Neural cell (in vitro differentiated cells): ENCODE results near the gene PRLHR. TPM values are rescaled to one million over a fixed set of nuclear protein-coding genes. Genes with fewer than 3 reads are reported as not detected.
A peak's percentile ranks its signal among the peaks of the same experiment; 100 is the strongest.

Source experiments
- H2AFZ ChIP-seq: fragments of 200-600, 300-800 bp; sonication (generic), shearing (Covaris generic); 2 replicates; pipeline ENCODE4 v1.6.0; 2014; ENCODE audit warnings: low read depth, mild to moderate bottlenecking, antibody characterized with exemption, low read length, moderate library complexity
- H3F3A ChIP-seq: fragments of 200-600 bp; shearing (Covaris generic); 2 replicates; pipeline ENCODE4 v1.6.1; 2016; ENCODE audit warnings: mild to moderate bottlenecking, moderate library complexity, mixed read lengths, antibody characterized with exemption, low read length; ENCODE audit not compliant: insufficient read depth, poor library complexity, severe bottlenecking
- H3K27ac ChIP-seq: fragments of 200-600, 300-800 bp; sonication (generic), shearing (Covaris generic); 2 replicates; pipeline ENCODE4 v1.5.1; 2014; ENCODE audit warnings: mild to moderate bottlenecking, low read length, moderate library complexity
- H3K27me3 ChIP-seq: fragments of 300-800, 200-600 bp; sonication (generic), shearing (Covaris generic); 2 replicates; pipeline ENCODE4 v1.6.0; 2014; ENCODE audit warnings: mild to moderate bottlenecking, low read depth, low read length, moderate library complexity; ENCODE audit not compliant: insufficient read depth
- H3K36me3 ChIP-seq: fragments of 300-800, 200-600 bp; sonication (generic), shearing (Covaris generic); 2 replicates; pipeline ENCODE4 v1.5.1; 2014; ENCODE audit warnings: mild to moderate bottlenecking, antibody characterized with exemption, low read length, moderate library complexity; ENCODE audit not compliant: insufficient read depth
- H3K4me2 ChIP-seq: fragments of 300-800, 200-600 bp; sonication (generic), shearing (Covaris generic); 2 replicates; pipeline ENCODE4 v1.6.0; 2014; ENCODE audit warnings: mild to moderate bottlenecking, low read length
- H3K4me3 ChIP-seq: fragments of 300-800, 200-600 bp; sonication (generic), shearing (Covaris generic); 2 replicates; pipeline ENCODE4 v1.5.1; 2014; ENCODE audit warnings: mild to moderate bottlenecking, low read length, moderate library complexity
- H3K79me2 ChIP-seq: fragments of 200-600 bp; shearing (Covaris generic); replicated peaks from 2 replicates; pipeline ENCODE4 v1.6.0; 2014; ENCODE audit warnings: mild to moderate bottlenecking, low read length, moderate library complexity; ENCODE audit not compliant: insufficient read depth
- H3K9ac ChIP-seq: fragments of 300-800, 200-600 bp; sonication (generic), shearing (Covaris generic); 2 replicates; pipeline ENCODE4 v1.6.1; 2016; ENCODE audit warnings: mild to moderate bottlenecking, low read length, mixed read lengths
- H3K9me2 ChIP-seq: fragments of 200-600 bp; shearing (Covaris generic); 2 replicates; pipeline ENCODE4 v1.6.1; 2016; ENCODE audit warnings: mild to moderate bottlenecking, low read length, mixed read lengths; ENCODE audit not compliant: insufficient read depth
- H3K9me3 ChIP-seq: fragments of 200-600, 300-800 bp; sonication (generic), shearing (Covaris generic); 2 replicates; pipeline ENCODE4 v1.6.1; 2016; ENCODE audit warnings: mild to moderate bottlenecking, mixed run types, low read length, moderate library complexity, mixed read lengths
- H4K20me1 ChIP-seq: fragments of 200-600 bp; shearing (Covaris generic); 2 replicates; pipeline ENCODE4 v1.6.1; 2016; ENCODE audit warnings: mild to moderate bottlenecking, mixed run types; ENCODE audit not compliant: insufficient read depth
- CTCF ChIP-seq: fragments of 450-650 bp; IDR thresholded peaks from 2 replicates; pipeline ENCODE4 v1.5.1; 2014; ENCODE audit warnings: antibody characterized with exemption, mild to moderate bottlenecking, moderate library complexity; ENCODE audit not compliant: poor library complexity, severe bottlenecking
- EP300 ChIP-seq: fragments of 450-650 bp; conservative IDR thresholded peaks from 2 replicates; pipeline ENCODE4 v1.6.1; 2014; ENCODE audit warnings: antibody characterized with exemption, mild to moderate bottlenecking, moderate library complexity; ENCODE audit not compliant: poor library complexity, severe bottlenecking
- EZH2 ChIP-seq: fragments of 200-600, 300-800 bp; shearing (Covaris generic), sonication (generic); IDR thresholded peaks from 2 replicates; pipeline ENCODE4 v1.6.1; 2014; ENCODE audit warnings: antibody characterized with exemption, low read length, borderline replicate concordance, mild to moderate bottlenecking; ENCODE audit not compliant: insufficient read depth, poor library complexity, severe bottlenecking
- MXI1 ChIP-seq: fragments of 450-650 bp; conservative IDR thresholded peaks from 2 replicates; pipeline ENCODE4 v1.6.1; 2014; ENCODE audit warnings: antibody characterized with exemption, mild to moderate bottlenecking; ENCODE audit not compliant: poor library complexity, severe bottlenecking
- POLR2AphosphoS5 ChIP-seq: IDR thresholded peaks from 2 replicates; pipeline ENCODE4 v1.6.1; 2012
- RAD21 ChIP-seq: fragments of 450-650 bp; conservative IDR thresholded peaks from 2 replicates; pipeline ENCODE4 v1.6.1; 2014; ENCODE audit warnings: antibody characterized with exemption, mild to moderate bottlenecking, moderate library complexity
- REST ChIP-seq: IDR thresholded peaks from 2 replicates; pipeline ENCODE4 v1.6.1; 2012; ENCODE audit warnings: borderline replicate concordance
- SMC3 ChIP-seq: fragments of 450-650 bp; conservative IDR thresholded peaks from 2 replicates; pipeline ENCODE4 v1.6.1; 2014; ENCODE audit warnings: antibody characterized with exemption, mild to moderate bottlenecking, moderate library complexity; ENCODE audit not compliant: poor library complexity
- TAF1 ChIP-seq: IDR thresholded peaks from 2 replicates; pipeline ENCODE4 v1.6.1; 2012; ENCODE audit warnings: low read depth
- polyA plus RNA-seq: library from polyadenylated mRNA; depleted of rRNA; stranded (reverse); fragments of >200 nt; gene quantifications from 2 replicates; pipeline ENCODE4 v1.2.3, GENCODE V29; 2014

Gene PRLHR
- polyA plus RNA-seq, 1 donor from 2014 or later, result 0.20 TPM

- no peak overlapping the region for H3K4me2 ChIP-seq
- no peak overlapping the region for H3K9ac ChIP-seq
- no peaks in the 10 kb centered on the region for H3K9me3 ChIP-seq
- H3K27me3 ChIP-seq, result no peaks in the 10 kb centered on the region
- peak; percentile 87 for TF ChIP-seq SMC3
- no peak for TF ChIP-seq MXI1
- TF ChIP-seq POLR2AphosphoS5, result no peak
- no peak for TF ChIP-seq REST
- TF ChIP-seq CTCF, result peak; percentile 86
- no peak for TF ChIP-seq EP300
- no peak for TF ChIP-seq TAF1
- no peak for TF ChIP-seq EZH2
- peak; percentile 88 for TF ChIP-seq RAD21
- no peaks in the 10 kb centered on the region for H3K36me3 ChIP-seq
- no peak overlapping the region for H2AFZ ChIP-seq
- no peak overlapping the region for H3K27ac ChIP-seq
- H3K9me2 ChIP-seq, result no peaks in the 10 kb centered on the region
- H4K20me1 ChIP-seq, result no peaks in the 10 kb centered on the region
- no peaks in the 10 kb centered on the region for H3F3A ChIP-seq
- H3K79me2 ChIP-seq, result no peaks in the 10 kb centered on the region
- H3K4me3 ChIP-seq, result no peak overlapping the region
Observed at GRCh38 chr10:118568327-118568848, 27.1 kb downstream of the PRLHR start.

GRCh38 chr10:118567701-118568248 is 27.7 kb downstream of the PRLHR start:
- H4K20me1 ChIP-seq, result no peaks in the 10 kb centered on the region
- H3K9ac ChIP-seq, result no peak overlapping the region
- H3K27me3 ChIP-seq, result no peaks in the 10 kb centered on the region
- no peaks in the 10 kb centered on the region for H3K9me2 ChIP-seq
- H3K79me2 ChIP-seq, result no peaks in the 10 kb centered on the region
- H3K9me3 ChIP-seq, result no peaks in the 10 kb centered on the region
- TF ChIP-seq RAD21 (no peak), TAF1 (no peak)
- no peak overlapping the region for H3K27ac ChIP-seq
- H2AFZ ChIP-seq, result no peak overlapping the region
- H3K36me3 ChIP-seq, result no peaks in the 10 kb centered on the region
- no peaks in the 10 kb centered on the region for H3F3A ChIP-seq
- H3K4me3 ChIP-seq, result no peak overlapping the region
- no peak overlapping the region for H3K4me2 ChIP-seq
